HepG2 (cell line): Measurements from ENCODE around the gene SLC11A1. TPM values are rescaled to one million over a fixed set of nuclear protein-coding genes. Genes with fewer than 3 reads are reported as not detected.
A peak's percentile ranks its signal among the peaks of the same experiment; 100 is the strongest.

Experiments used
- ATAC-seq: fragments of 200-7000 bp; cut with Tn5 transposase; 3 replicates; pipeline ENCODE4 v1.9.1; 2020; ENCODE audit warnings: mild to moderate bottlenecking, moderate library complexity
- BruUV-seq: library from RNA; stranded (reverse); fragments of 400-500 nt; replicated peaks from 2 replicates; lab custom pipeline; 2021; lab: Mats Ljungman, UMichigan
- CTCF ChIA-PET: fragments of 300-600 bp; formaldehyde crosslinking; extraction: SDS; loops from one replicate; lab custom pipeline; 2021; ENCODE audit warnings: low total read pairs, inconsistent platforms, low intra/inter-chr PET ratio; lab: Yijun Ruan, JAX
- POLR2A ChIA-PET: fragments of 350-600 bp; sonication (Branson Sonifier 250); formaldehyde crosslinking; loops from one replicate; lab custom pipeline; 2020; ENCODE audit warnings: antibody characterized with exemption, inconsistent platforms; lab: Yijun Ruan, JAX
- DNase-seq: peaks from one replicate; pipeline ENCODE4 v3.0.0-alpha.2; 2015; ENCODE audit warnings: low spot score
- FAIRE-seq: peaks from 3 replicates; lab custom pipeline; 2011; peaks lifted over from hg19 to GRCh38; lab: Jason Lieb, UNC
- H2AFZ ChIP-seq: one replicate; pipeline ENCODE4 v1.6.1; 2011; ENCODE audit warnings: low read length, inconsistent platforms
- H3K27ac ChIP-seq: fragments of 300-600 bp; 3 replicates; pipeline ENCODE4 v1.8.0; 2011; ENCODE audit warnings: mixed run types, mild to moderate bottlenecking, mixed read lengths, low read length, inconsistent platforms; ENCODE audit not compliant: insufficient read depth; ENCODE audit errors: extremely low read length
- H3K27me3 ChIP-seq, 2 experiments: fragments of 200-600 bp in 1 of 2; 2 replicates in 1 of 2; 3 replicates in 1 of 2; pipeline versions ENCODE4 v1.6.0 to v1.8.0; 2011; ENCODE audit warnings: low read length in 2 of 2, mild to moderate bottlenecking in 2 of 2, moderate library complexity in 2 of 2, inconsistent platforms in 1 of 2; ENCODE audit not compliant: insufficient read depth in 2 of 2, control insufficient read depth in 1 of 2
- H3K36me3 ChIP-seq, 2 experiments: fragments of 200-600 bp in 1 of 2; replicated peaks in 1 of 2; 2 replicates in 1 of 2; 3 replicates in 1 of 2; pipeline versions ENCODE4 v1.5.1 to v1.8.0; 2011; ENCODE audit warnings: low read length in 2 of 2, inconsistent platforms in 1 of 2; ENCODE audit not compliant: insufficient read depth in 2 of 2, control insufficient read depth in 1 of 2
- H3K4me1 ChIP-seq: 2 replicates; pipeline ENCODE4 v1.5.1; 2012; ENCODE audit warnings: low read length, inconsistent platforms; ENCODE audit not compliant: insufficient read depth
- H3K4me2 ChIP-seq: 2 replicates; pipeline ENCODE4 v1.6.0; 2011; ENCODE audit warnings: low read depth, low read length, inconsistent platforms
- H3K4me3 ChIP-seq, 3 experiments: fragments of 200-600 bp in 1 of 3; sonication (generic), shearing (Covaris generic) in 1 of 3; replicated peaks in 1 of 3; 2 replicates each; pipeline ENCODE4 v1.5.1; 2011 to 2016; ENCODE audit warnings: low read length in 3 of 3, inconsistent platforms in 2 of 3, low read depth in 2 of 3, mild to moderate bottlenecking in 2 of 3, control low read depth in 1 of 3, mixed read lengths in 1 of 3; ENCODE audit not compliant: insufficient read depth in 1 of 3
- H3K79me2 ChIP-seq: one replicate; pipeline ENCODE4 v1.6.1; 2011; ENCODE audit warnings: low read length, inconsistent platforms; ENCODE audit not compliant: insufficient read depth
- H3K9ac ChIP-seq: 2 replicates; pipeline ENCODE4 v1.6.0; 2011; ENCODE audit warnings: mild to moderate bottlenecking, low read depth, low read length, inconsistent platforms; ENCODE audit not compliant: insufficient read depth
- H3K9me3 ChIP-seq: 2 replicates; pipeline ENCODE4 v1.5.1; 2012; ENCODE audit warnings: mild to moderate bottlenecking, low read length
- H4K20me1 ChIP-seq: 2 replicates; pipeline ENCODE4 v1.6.0; 2011; ENCODE audit warnings: inconsistent platforms, mild to moderate bottlenecking, low read length, moderate library complexity; ENCODE audit not compliant: insufficient read depth
- AGO2 ChIP-seq: fragments of 200-400 bp; formaldehyde crosslinking; optimal IDR thresholded peaks from 2 replicates; pipeline ENCODE3; 2017; ENCODE audit warnings: mild to moderate bottlenecking, low read depth, low read length, moderate library complexity
- CSRNP2 ChIP-seq: sonication (generic); formaldehyde crosslinking; conservative IDR thresholded peaks from 2 replicates; pipeline ENCODE4 v1.8.0; 2022; ENCODE audit warnings: low read depth, missing genetic modification reagents
- DPF2 ChIP-seq: sonication (generic); formaldehyde crosslinking; IDR thresholded peaks from 2 replicates; pipeline ENCODE4 v1.4.0; 2020; ENCODE audit warnings: mild to moderate bottlenecking, low read depth, missing genetic modification reagents, borderline replicate concordance
- ERF ChIP-seq: IDR thresholded peaks from 2 replicates; pipeline ENCODE4 v1.6.1; 2018; ENCODE audit warnings: missing biosample characterization, missing genetic modification reagents
- GATAD1 ChIP-seq: IDR thresholded peaks from 2 replicates; pipeline ENCODE4 v1.6.1; 2016; ENCODE audit warnings: missing genetic modification reagents, missing compliant biosample characterization
- HDAC6 ChIP-seq: fragments of 200-600 bp; sonication (generic); IDR thresholded peaks from 2 replicates; pipeline ENCODE4 v1.7.0; 2017; ENCODE audit warnings: mild to moderate bottlenecking, antibody characterized with exemption, low read length, low read depth
- HINFP ChIP-seq: sonication (generic); formaldehyde crosslinking; IDR thresholded peaks from 2 replicates; pipeline ENCODE4 v1.4.0; 2020; ENCODE audit warnings: low read depth, mild to moderate bottlenecking, missing genetic modification reagents
- MAX ChIP-seq: IDR thresholded peaks from 2 replicates; pipeline ENCODE4 v1.6.1; 2012; ENCODE audit warnings: inconsistent platforms
- MED8 ChIP-seq: sonication (generic); formaldehyde crosslinking; IDR thresholded peaks from 2 replicates; pipeline ENCODE4 v1.8.1; 2023; ENCODE audit warnings: mild to moderate bottlenecking, missing genetic modification reagents; ENCODE audit not compliant: insufficient replicate concordance
- NBN ChIP-seq: fragments of 450-650 bp; conservative IDR thresholded peaks from 2 replicates; pipeline ENCODE4 v1.6.1; 2017
- NCOA1 ChIP-seq: sonication (generic); formaldehyde crosslinking; IDR thresholded peaks from 2 replicates; pipeline ENCODE4 v1.9.0; 2021; ENCODE audit warnings: missing genetic modification reagents
- NR2F2 ChIP-seq: IDR thresholded peaks from 2 replicates; pipeline ENCODE4 v1.6.1; 2012; ENCODE audit warnings: low read depth, inconsistent platforms, borderline replicate concordance
- PAXIP1 ChIP-seq: sonication (generic); formaldehyde crosslinking; conservative IDR thresholded peaks from 2 replicates; pipeline ENCODE4 v1.4.0; 2020; ENCODE audit warnings: mild to moderate bottlenecking, missing genetic modification reagents, moderate library complexity
- RBFOX2 ChIP-seq: fragments of 200-400 bp; formaldehyde crosslinking; IDR thresholded peaks from 2 replicates; pipeline ENCODE4 v1.6.1; 2017; ENCODE audit warnings: low read depth, mild to moderate bottlenecking, low read length
- RBM39 ChIP-seq: fragments of 200-400 bp; formaldehyde crosslinking; IDR thresholded peaks from one replicate; pipeline ENCODE4 v1.6.1; 2018; ENCODE audit warnings: antibody characterized with exemption, mild to moderate bottlenecking, low read depth, low read length; ENCODE audit not compliant: poor library complexity, severe bottlenecking
- TAF1 ChIP-seq: sonication (generic); formaldehyde crosslinking; IDR thresholded peaks from 2 replicates; pipeline ENCODE4 v1.4.0; 2020; ENCODE audit warnings: missing genetic modification reagents
- ZBTB25 ChIP-seq: IDR thresholded peaks from 2 replicates; pipeline ENCODE4 v1.6.1; 2018; ENCODE audit warnings: missing genetic modification reagents
- WGBS: methylation state at CpG from one replicate; pipeline ENCODE4 v1.1.6; 2017; ENCODE audit warnings: low lambda C conversion rate; 5-methylcytosine and 5-hydroxymethylcytosine counted together
- in situ Hi-C: cut with HindIII; loops from 2 replicates; pipeline ENCODE4 v1.10.0; 2017; ENCODE audit warnings: low pct_unique_long_range_greater_than_20kb; ENCODE audit not compliant: extremely low pct_ligation_motif_present
- intact Hi-C: fragments of 100-400 bp; cut with micrococcal nuclease; formaldehyde crosslinking; loops from one replicate; pipeline ENCODE4 v1.10.0; 2022; ENCODE audit not compliant: unreplicated experiment
- polyA plus RNA-seq, 8 experiments: library from polyadenylated mRNA; depleted of rRNA in 3 of 8; stranded (reverse) in 7 of 8; unstranded in 1 of 8; fragments of >200 nt; fragmentation: Illumina TruSeq in 4 of 8; extraction: Trizol in 4 of 8; gene quantifications; 2 replicates each; pipeline versions ENCODE4 v1.2.1 to v1.2.3, GENCODE V29; 2011 to 2016; ENCODE audit warnings: low read depth in 4 of 8, missing spikeins in 1 of 8, mixed read lengths in 1 of 8; ENCODE audit not compliant: insufficient read depth in 1 of 8
- total RNA-seq, 5 experiments: library from RNA; depleted of rRNA; stranded (reverse); fragments of >200 nt; fragmentation: Illumina TruSeq; extraction: Trizol; gene quantifications; 2 replicates each; pipeline ENCODE4 v1.2.3, GENCODE V29; 2016; ENCODE audit warnings: low read depth in 1 of 5

The SLC11A1 gene
- total and polyA plus RNA-seq, 2 of the 13 experiments (the other 11 are each of a cell fraction or from before 2014, with no cell fraction given) = 0.33 to 2.3 TPM

GRCh38 chr2:218423584-218423983, 41.5 kb downstream of the SLC11A1 start:
- TF ChIP-seq PAXIP1 (CRISPR knock-in tag) = no peak
- TF ChIP-seq DPF2 (CRISPR knock-in tag) = no peak
- no peak for TF ChIP-seq MAX
- no peak for TF ChIP-seq ZBTB25
- TF ChIP-seq NCOA1 = no peak
- peak; percentile 74 for TF ChIP-seq AGO2
- no peak for TF ChIP-seq NR2F2
- TF ChIP-seq HDAC6 = no peak
- TF ChIP-seq CSRNP2 (CRISPR knock-in tag) = no peak
- TF ChIP-seq NBN = no peak
- no peak for TF ChIP-seq HINFP (CRISPR knock-in tag)
- no peak for TF ChIP-seq MED8 (CRISPR knock-in tag)
- peak; percentile 13 for TF ChIP-seq RBM39
- TF ChIP-seq GATAD1 (CRISPR knock-in tag) = no peak
- no peak for TF ChIP-seq TAF1
- TF ChIP-seq ERF (CRISPR knock-in tag) = no peak
- TF ChIP-seq RBFOX2 = peak; percentile 46
- no peak overlapping the region for H3K27ac ChIP-seq
- peaks cover 40% of the 10 kb centered on the region for H3K4me1 ChIP-seq
- in situ Hi-C loops = no loop called here
- ChIA-PET CTCF (no interaction called here), POLR2A (no interaction called here)
- peaks cover 28 to 48% of the 10 kb centered on the region in 2 experiments for H3K36me3 ChIP-seq
- DNase-seq (no peak), ATAC-seq (no peak), FAIRE-seq (no peak)
- no peak overlapping the region for H3K4me2 ChIP-seq
- intact Hi-C loops = no loop called here
- WGBS = 96% methylated on average over 7 of the region's 9 CpGs
- no peaks in the 10 kb centered on the region for H3K9me3 ChIP-seq
- H3K27me3 ChIP-seq = no peaks in the 10 kb centered on the region; a peak in 1 of 5 replicates
- peaks cover 11% of the 10 kb centered on the region; the same call in 1 of the 2 replicates for H4K20me1 ChIP-seq
- H2AFZ ChIP-seq = no peak overlapping the region
- H3K4me3 ChIP-seq = no peak overlapping the region
- no TSS peak for BruUV-seq
- no peak overlapping the region for H3K9ac ChIP-seq
- H3K79me2 ChIP-seq = peaks cover 30% of the 10 kb centered on the region
